Parathyroid adenoma (tissue), 2 donors: Measurements from ENCODE around the gene CLRN1.

Source experiments
- H2AFZ ChIP-seq: fragments of 300-600 bp; sonication (generic); one replicate; pipeline ENCODE4 v1.7.0; 2017; ENCODE audit warnings: antibody characterized with exemption, mild to moderate bottlenecking
- H3K27ac ChIP-seq: fragments of 300-600 bp; sonication (generic); one replicate; pipeline ENCODE4 v1.7.0; 2017
- H3K27me3 ChIP-seq: fragments of 300-600 bp; sonication (generic); one replicate; pipeline ENCODE4 v1.7.0; 2017; ENCODE audit warnings: low read length; ENCODE audit not compliant: control insufficient read depth, insufficient read depth
- H3K36me3 ChIP-seq: fragments of 300-600 bp; sonication (generic); one replicate; pipeline ENCODE4 v1.7.0; 2017; ENCODE audit warnings: low read length; ENCODE audit not compliant: control insufficient read depth, insufficient read depth
- H3K4me1 ChIP-seq: fragments of 300-600 bp; sonication (generic); one replicate; pipeline ENCODE4 v1.7.0; 2017; ENCODE audit warnings: control low read depth
- H3K4me2 ChIP-seq: fragments of 300-600 bp; sonication (generic); one replicate; pipeline ENCODE4 v1.7.0; 2017; ENCODE audit warnings: low read length
- H3K4me3 ChIP-seq: fragments of 300-600 bp; sonication (generic); one replicate; pipeline ENCODE4 v1.7.0; 2017; ENCODE audit warnings: low read depth, low read length
- H3K79me2 ChIP-seq: fragments of 300-600 bp; sonication (generic); one replicate; pipeline ENCODE4 v1.7.0; 2017; ENCODE audit warnings: control low read depth
- H3K9ac ChIP-seq: fragments of 300-600 bp; sonication (generic); one replicate; pipeline ENCODE4 v1.7.0; 2017; ENCODE audit warnings: mild to moderate bottlenecking
- H3K9me3 ChIP-seq: fragments of 300-600 bp; sonication (generic); one replicate; pipeline ENCODE4 v1.7.0; 2017; ENCODE audit warnings: low read length; ENCODE audit not compliant: control insufficient read depth
- CTCF ChIP-seq: fragments of 300-600 bp; sonication (generic); IDR thresholded peaks from one replicate; pipeline ENCODE4 v1.7.0; 2017; ENCODE audit warnings: antibody characterized with exemption, mild to moderate bottlenecking
- donor health status: primary hyperparathyroidism.

Gene CLRN1

DNA sequence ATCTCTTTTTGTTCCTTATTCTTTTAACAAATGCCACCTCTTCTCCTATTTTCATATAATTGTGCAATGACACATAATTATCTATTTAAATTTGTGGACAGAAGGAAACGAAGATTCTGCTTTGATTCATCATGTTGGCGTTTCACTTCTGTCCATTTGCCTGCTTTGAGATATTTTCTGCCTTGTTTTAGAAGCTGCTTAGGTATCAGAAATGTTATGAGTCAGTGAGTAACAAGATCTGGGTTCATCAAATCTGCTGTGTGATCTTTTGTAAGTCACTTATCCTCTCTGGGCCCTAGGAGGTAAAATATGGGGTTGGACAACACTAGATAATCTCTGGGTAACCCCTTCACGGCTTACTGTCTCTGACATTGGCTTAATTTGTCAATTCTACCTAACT lies 60.0 kb downstream of the CLRN1 start:
- H3K4me3 ChIP-seq, result no peak overlapping the region
- H3K27me3 ChIP-seq, result no peaks in the 10 kb centered on the region
- TF ChIP-seq CTCF, result no peak
- peaks cover 2% of the 10 kb centered on the region for H3K4me1 ChIP-seq
- H3K27ac ChIP-seq, result no peak overlapping the region
- no peaks in the 10 kb centered on the region for H3K36me3 ChIP-seq
- no peaks in the 10 kb centered on the region for H3K9me3 ChIP-seq
- H3K4me2 ChIP-seq, result no peak overlapping the region
- H3K9ac ChIP-seq, result no peak overlapping the region
- H2AFZ ChIP-seq, result no peak overlapping the region
- no peaks in the 10 kb centered on the region for H3K79me2 ChIP-seq

DNA sequence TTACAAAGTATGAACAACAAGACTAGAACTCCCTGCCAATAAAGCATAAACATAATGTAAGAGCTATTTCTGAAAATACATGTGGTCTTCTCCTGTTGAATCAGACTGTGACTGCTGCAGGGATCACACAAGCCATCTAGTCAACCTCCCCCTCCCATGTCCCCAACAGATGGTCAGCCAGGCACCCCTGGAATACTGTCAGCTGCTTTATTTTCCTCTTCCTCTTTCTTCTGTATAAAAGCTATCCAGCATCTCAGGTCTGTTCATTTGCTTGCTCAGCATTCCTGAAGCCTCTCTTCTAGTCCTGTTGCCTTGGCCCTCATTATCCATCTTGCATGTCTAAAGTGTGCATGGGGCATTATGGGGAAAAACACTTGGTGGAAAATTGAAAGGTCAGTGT lies 60.8 kb downstream of the CLRN1 start:
- Histone ChIP-seq H3K4me1 (peaks cover 2% of the 10 kb centered on the region), H3K4me2 (no peak overlapping the region), H3K79me2 (no peaks in the 10 kb centered on the region), H3K27ac (no peak overlapping the region), H2AFZ (no peak overlapping the region), H3K9ac (no peak overlapping the region), H3K36me3 (no peaks in the 10 kb centered on the region), H3K27me3 (no peaks in the 10 kb centered on the region), H3K4me3 (no peak overlapping the region), H3K9me3 (no peaks in the 10 kb centered on the region)
- TF ChIP-seq CTCF, result no peak

- TF ChIP-seq CTCF, result no peak
- Histone ChIP-seq H3K4me3 (no peak overlapping the region), H3K4me1 (peaks cover 2% of the 10 kb centered on the region)
Observed at GRCh38 chr3:150906461-150906860, 66.1 kb downstream of the CLRN1 start.

DNA sequence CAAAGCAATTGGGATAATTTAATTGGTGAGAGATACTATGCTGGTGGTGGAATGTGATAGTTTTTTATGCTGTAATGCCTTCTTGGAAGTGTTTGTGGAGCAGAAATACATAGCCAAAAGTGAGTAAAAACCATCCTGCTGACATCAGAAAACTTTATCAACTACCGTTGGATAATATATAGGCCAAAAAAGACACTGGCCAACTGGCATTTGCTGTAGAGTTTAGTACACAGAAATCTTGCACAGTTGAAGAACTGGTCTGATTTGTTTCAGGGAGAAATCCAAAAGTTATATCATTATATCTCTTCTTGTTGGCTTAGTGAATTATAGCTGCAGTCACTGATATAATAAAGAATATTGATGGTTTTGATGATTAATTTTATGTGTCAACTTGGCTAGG lies 66.8 kb downstream of the CLRN1 start:
- Histone ChIP-seq H3K4me1 (no peaks in the 10 kb centered on the region), H2AFZ (no peak overlapping the region), H3K4me3 (no peak overlapping the region), H3K27me3 (no peaks in the 10 kb centered on the region), H3K27ac (no peak overlapping the region), H3K36me3 (no peaks in the 10 kb centered on the region), H3K79me2 (no peaks in the 10 kb centered on the region), H3K4me2 (no peak overlapping the region), H3K9ac (no peak overlapping the region), H3K9me3 (no peaks in the 10 kb centered on the region)
- TF ChIP-seq CTCF, result no peak

More at GRCh38 chr3:150906461-150906860, 66.1 kb downstream of the CLRN1 start:
- Histone ChIP-seq H3K4me2 (no peak overlapping the region), H3K79me2 (no peaks in the 10 kb centered on the region), H2AFZ (no peak overlapping the region), H3K9me3 (no peaks in the 10 kb centered on the region), H3K27me3 (no peaks in the 10 kb centered on the region), H3K27ac (no peak overlapping the region), H3K9ac (no peak overlapping the region), H3K36me3 (no peaks in the 10 kb centered on the region)

- no peak within 1 kb of the TSS for H2AFZ ChIP-seq
- H3K36me3 ChIP-seq, result no peaks in the 10 kb centered on the region
- no peak within 1 kb of the TSS for H3K9ac ChIP-seq
- H3K27me3 ChIP-seq, result no peaks in the 10 kb centered on the region
- no peaks in the 10 kb centered on the region for H3K79me2 ChIP-seq
- H3K9me3 ChIP-seq, result no peaks in the 10 kb centered on the region
- no peaks in the 10 kb centered on the region for H3K4me1 ChIP-seq
- H3K4me3 ChIP-seq, result no peak within 1 kb of the TSS
- H3K4me2 ChIP-seq, result no peak within 1 kb of the TSS
- no peak for TF ChIP-seq CTCF
- no peak within 1 kb of the TSS for H3K27ac ChIP-seq
Observed at GRCh38 chr3:150905339-150905738, 67.2 kb downstream of the CLRN1 start, which contains the start of gene MINDY4B. TSS of gene MINDY4B (minus strand) at chr3:150905439. CDS start at chr3:150905439, 0 bp downstream.
